ENCODE results near the gene FLYWCH2.

Gene FLYWCH2

GRCh38 chr16:2882650-2883457, at the start of gene FLYWCH2:
Gene FLYWCH2, plus strand, starts transcription at chr16:2883215. Its CDS starts 13,235 bp downstream, at chr16:2896450.
- peak; percentile 94 for DNase-seq

GRCh38 chr16:2833776-2834175, 49.2 kb upstream of the FLYWCH2 start:
- DNase-seq, result no peak

- DNase-seq, result no peak
Observed at GRCh38 chr16:2834968-2835367, 48.0 kb upstream of the FLYWCH2 start.

GRCh38 chr16:2835638-2836493, 47.1 kb upstream of the FLYWCH2 start:
- DNase-seq, result no peak

- DNase-seq, result no peak
Observed at GRCh38 chr16:2836646-2837508, 46.1 kb upstream of the FLYWCH2 start.

GRCh38 chr16:2838928-2839327, 44.1 kb upstream of the FLYWCH2 start:
- DNase-seq, result no peak

- DNase-seq, result no peak
Observed at GRCh38 chr16:2839650-2840450, 43.2 kb upstream of the FLYWCH2 start.

- DNase-seq, result no peak
Observed at GRCh38 chr16:2840914-2841313, 42.1 kb upstream of the FLYWCH2 start.

GRCh38 chr16:2841606-2842339, 41.2 kb upstream of the FLYWCH2 start:
- no peak for DNase-seq

GRCh38 chr16:2842340-2843000, 40.5 kb upstream of the FLYWCH2 start:
- no peak for DNase-seq

- DNase-seq, result no peak
Observed at GRCh38 chr16:2843526-2843925, 39.5 kb upstream of the FLYWCH2 start.

- DNase-seq, result no peak
Observed at GRCh38 chr16:2845116-2845515, 37.9 kb upstream of the FLYWCH2 start.

GRCh38 chr16:2846511-2847310, 36.3 kb upstream of the FLYWCH2 start:
- DNase-seq, result no peak

GRCh38 chr16:2848933-2849725, 33.9 kb upstream of the FLYWCH2 start:
- no peak for DNase-seq

- no peak for DNase-seq
Observed at GRCh38 chr16:2852003-2852730, 30.8 kb upstream of the FLYWCH2 start.

- no peak for DNase-seq
Observed at GRCh38 chr16:2852731-2853507, 30.1 kb upstream of the FLYWCH2 start.

GRCh38 chr16:2853531-2854073, 29.4 kb upstream of the FLYWCH2 start:
- no peak for DNase-seq
